Choroid plexus epithelial cell (primary cell): ENCODE results near the gene ZNF512B.
A peak's percentile ranks its signal among the peaks of the same experiment; 100 is the strongest.

ENCODE experiments used
- DNase-seq: peaks from one replicate; pipeline ENCODE4 v3.0.0-alpha.2; 2010; ENCODE audit warnings: low read depth
- H3K4me3 ChIP-seq: 2 replicates; pipeline ENCODE4 v1.5.1; 2011; ENCODE audit warnings: low read depth, mild to moderate bottlenecking, control low read depth, low read length, moderate library complexity
- TF ChIP-seq, protein P1 (sequence below): conservative IDR thresholded peaks from 2 replicates; pipeline ENCODE4 v1.5.1; 2011; ENCODE audit warnings: low read depth, mild to moderate bottlenecking, control low read depth, inconsistent platforms, low read length, moderate library complexity

ZNF512B gene

DNA sequence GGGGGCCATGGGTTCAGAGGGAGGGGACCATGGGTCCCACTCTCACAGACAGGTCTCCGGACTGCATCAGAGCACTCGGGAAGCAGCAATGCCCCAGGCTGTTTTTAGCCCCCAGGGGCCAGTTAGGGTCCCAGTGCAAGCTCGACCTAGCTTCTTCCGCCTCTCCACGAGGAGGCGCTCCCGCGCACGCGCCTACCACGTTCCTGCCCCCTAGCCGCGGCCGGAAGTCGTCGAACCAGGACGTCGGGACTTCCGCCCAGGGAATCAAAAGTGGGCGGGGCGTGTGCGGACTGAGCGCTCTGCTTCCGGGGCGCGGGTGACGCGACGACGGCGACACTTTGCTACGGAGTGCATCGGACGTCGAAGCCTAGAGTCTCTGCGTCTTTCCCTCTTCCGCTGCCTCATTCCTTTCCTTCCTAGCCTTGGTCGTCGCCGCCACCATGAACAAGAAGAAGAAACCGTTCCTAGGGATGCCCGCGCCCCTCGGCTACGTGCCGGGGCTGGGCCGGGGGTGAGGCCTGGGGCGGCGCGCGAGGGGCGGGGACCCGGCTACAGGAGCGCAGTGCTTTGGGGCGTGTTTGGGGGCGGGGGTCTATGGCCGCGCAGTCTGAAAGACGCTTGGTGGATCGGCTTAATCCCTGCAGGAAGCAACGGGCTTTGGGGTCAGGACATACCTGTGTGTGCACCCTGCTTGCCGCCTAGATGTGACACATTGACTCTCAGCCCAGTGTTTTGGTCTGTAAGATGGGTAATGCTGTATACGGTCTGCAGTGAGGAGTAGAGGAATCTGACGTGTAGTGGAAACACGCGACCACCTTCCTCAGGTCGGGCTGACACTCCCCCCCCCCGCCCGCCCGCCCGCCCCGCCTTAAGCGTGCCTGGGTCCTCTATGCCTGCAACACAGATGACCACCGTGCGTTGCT, 11.3 kb upstream of the ZNF512B start, which contains the start of gene PRPF6:
TSS of gene PRPF6 (plus strand) at position 327 of the 923 bp plus-strand sequence. CDS start at position 441, 114 bp downstream.
- TF ChIP-seq, protein P1, sequence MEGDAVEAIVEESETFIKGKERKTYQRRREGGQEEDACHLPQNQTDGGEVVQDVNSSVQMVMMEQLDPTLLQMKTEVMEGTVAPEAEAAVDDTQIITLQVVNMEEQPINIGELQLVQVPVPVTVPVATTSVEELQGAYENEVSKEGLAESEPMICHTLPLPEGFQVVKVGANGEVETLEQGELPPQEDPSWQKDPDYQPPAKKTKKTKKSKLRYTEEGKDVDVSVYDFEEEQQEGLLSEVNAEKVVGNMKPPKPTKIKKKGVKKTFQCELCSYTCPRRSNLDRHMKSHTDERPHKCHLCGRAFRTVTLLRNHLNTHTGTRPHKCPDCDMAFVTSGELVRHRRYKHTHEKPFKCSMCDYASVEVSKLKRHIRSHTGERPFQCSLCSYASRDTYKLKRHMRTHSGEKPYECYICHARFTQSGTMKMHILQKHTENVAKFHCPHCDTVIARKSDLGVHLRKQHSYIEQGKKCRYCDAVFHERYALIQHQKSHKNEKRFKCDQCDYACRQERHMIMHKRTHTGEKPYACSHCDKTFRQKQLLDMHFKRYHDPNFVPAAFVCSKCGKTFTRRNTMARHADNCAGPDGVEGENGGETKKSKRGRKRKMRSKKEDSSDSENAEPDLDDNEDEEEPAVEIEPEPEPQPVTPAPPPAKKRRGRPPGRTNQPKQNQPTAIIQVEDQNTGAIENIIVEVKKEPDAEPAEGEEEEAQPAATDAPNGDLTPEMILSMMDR, result peak; percentile 86
- peak; percentile 97 for DNase-seq
- H3K4me3 ChIP-seq, result peak within 1 kb of the TSS; percentile 72

DNA sequence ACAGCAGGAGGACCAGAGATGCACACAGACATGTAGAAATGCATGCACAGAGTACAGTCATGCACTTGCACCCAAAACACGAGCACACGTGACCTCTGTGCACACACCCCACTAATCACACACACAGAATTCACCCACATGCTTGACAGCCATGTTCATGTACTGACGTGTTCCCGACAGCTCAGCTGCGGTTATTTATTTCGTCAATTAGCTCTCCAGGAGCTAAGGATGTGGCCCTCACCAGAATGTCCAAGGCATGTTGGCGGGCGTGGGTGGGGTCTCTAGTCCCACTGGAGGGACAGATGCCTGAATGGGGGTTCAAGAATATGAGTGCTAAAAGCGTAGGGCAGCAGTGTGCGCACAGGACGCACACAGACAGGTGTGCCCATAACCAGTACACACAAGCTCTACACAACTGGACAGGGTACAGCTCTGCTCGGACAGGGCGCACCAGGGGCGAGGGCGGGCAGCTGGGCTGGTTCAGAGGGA, 10.6 kb upstream of the ZNF512B start:
- H3K4me3 ChIP-seq, result peak overlapping the region; percentile 41
- TF ChIP-seq, protein P1, result no peak
- no peak for DNase-seq

DNA sequence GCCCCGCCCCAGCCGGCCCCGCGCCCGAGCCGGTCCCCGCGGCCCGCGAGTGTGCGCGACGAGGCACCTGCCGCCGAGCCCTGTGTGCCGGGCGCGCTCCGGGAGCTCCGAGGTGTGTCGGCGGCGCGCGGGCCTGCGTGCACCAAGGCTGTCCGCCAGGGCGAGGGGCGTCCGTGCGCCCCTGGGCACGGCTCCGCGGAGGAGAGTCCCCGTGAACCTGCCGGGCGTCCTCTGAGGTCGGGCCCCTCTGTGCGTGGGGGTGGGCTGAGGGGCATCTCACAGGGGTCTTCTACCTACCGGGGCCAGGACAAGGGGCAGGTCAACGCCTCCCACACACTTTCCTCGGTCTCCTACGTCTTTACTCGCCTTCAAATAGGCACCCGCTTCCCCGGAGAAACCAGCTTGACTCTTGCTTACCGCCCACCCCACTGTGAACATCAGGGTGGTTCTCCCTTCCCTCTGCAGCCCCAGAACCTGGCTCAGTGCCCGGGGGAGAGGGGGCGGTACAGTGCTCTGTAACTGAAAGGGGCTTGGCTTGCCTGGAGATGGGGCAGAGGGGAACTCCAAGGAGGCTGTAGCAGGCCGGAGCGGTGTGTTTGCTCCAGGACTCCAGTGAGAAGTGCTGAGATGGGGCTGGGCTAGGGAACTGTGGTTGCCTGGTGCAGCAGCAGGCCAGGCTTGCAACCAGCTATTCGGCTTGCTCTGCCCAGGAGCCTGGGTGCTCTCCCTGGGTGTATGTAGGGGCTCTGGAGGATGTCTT, 10.0 kb upstream of the ZNF512B start, which contains the start of gene SAMD10:
TSS of gene SAMD10 (minus strand) at position 86 of the 760 bp plus-strand sequence. CDS start 175 bp downstream, outside the sequence.
- H3K4me3 ChIP-seq, result peak within 1 kb of the TSS; percentile 53
- TF ChIP-seq, protein P1, result no peak
- peak; percentile 68 for DNase-seq

DNA sequence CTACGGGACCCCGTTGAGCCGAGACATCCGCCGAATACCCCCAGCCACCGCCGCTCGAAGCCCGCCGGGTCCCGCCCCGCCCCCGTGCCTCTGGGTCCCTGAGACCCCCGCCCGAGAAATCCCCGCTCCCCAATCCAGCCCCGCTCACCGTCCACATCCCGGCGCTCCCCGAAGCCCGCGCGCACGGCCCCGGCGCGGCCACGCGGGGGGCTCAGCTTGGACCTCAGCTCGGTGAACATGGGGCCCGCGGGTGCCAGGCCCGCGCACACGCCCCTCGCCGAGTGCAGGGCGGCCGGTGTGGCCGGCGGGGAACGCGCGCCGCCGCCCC, 9.5 kb upstream of the ZNF512B start:
- TF ChIP-seq, protein P1, result no peak
- DNase-seq, result no peak
- H3K4me3 ChIP-seq, result peak overlapping the region; percentile 53

DNA sequence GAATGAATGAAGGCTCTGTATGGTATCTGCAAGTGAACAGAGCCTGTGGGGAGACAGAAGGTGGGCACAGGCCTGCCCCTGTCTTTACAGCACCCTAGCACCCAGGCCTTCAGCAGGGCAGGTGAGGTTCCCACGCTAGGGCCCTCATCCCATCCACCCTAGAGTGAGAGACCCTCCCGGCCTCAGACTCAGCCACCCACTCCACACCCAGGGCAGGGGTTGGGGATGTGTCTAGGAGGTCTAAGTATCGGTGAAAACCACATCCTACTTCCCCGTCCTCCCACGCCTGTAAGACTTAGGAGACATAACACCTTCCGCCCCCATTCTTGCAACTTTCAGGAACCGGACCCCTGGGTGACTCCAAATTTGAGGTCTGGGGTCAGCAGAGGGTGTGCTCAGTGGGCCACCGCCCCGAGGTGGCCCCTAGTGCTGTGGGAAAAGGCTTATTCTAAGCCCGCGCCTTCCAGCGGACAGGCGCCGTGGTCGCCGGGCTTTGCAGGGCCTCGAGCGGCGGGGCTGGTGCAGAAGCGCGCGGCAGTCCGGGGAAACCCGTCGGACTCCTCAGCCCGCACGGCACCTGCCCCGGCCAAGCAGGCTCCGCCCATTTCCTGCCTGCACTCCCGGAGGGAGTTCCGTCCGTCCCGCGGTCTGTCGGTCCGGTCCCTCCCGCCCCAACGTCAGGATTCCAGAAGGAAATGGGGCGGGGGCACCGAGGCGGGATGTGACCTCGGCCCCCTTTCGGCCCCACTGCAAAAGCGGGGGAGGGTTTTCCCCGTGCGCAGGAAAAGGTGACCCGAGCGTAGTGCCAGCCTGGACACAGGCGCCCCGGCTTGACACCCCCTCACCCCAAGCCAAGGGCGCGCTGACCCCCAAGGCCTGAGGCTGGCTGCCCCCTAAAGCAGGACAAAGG, 8.8 kb upstream of the ZNF512B start:
- H3K4me3 ChIP-seq, result peak overlapping the region; percentile 53
- TF ChIP-seq, protein P1, result no peak
- peak; percentile 45 for DNase-seq

DNA sequence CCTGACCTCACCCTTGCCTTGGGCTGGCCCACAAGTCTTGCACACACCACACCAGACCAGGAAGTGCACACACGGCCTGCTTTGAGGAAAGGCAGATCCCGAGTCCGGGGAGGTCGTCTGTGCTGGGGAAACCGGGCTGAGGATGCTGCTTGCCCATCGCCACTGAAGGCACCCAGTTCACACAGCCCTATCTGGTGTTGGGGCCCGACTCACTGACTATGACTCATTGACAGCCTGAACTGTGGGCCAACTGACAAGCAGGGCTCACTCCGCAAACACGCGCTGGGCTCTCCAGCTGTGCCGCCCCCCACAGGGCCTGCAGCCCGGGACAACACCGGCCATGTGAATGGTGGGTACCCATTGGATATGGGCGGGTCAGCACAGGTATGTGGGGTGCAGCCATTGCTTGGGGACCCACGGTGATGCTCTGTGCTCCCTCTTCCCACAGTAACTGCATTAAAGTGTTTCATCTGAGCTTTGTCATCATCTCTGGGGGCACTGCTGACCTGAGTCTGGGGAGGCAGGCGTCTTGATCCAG, 8.1 kb upstream of the ZNF512B start:
- H3K4me3 ChIP-seq, result no peak overlapping the region
- DNase-seq, result peak; percentile 88
- TF ChIP-seq, protein P1, result no peak
